Posterior vena cava (tissue), 2 donors: ENCODE measurements around the gene CALB2. TPM values are rescaled to one million over a fixed set of nuclear protein-coding genes. Genes with fewer than 3 reads are reported as not detected.

Experiments used
- DNase-seq: peaks from one replicate; pipeline ENCODE4 v3.0.0-alpha.2; 2020; ENCODE audit warnings: low spot score
- intact Hi-C, 2 donors: fragments of 100-400 bp; cut with DNase I; formaldehyde crosslinking; loops; one replicate each; pipeline versions ENCODE4 v1.14.1 to v1.14.2; 2022 to 2023
- total RNA-seq, 2 donors: library from RNA; stranded (reverse); fragmentation: NEBNext Ultra II Directional; extraction: Animal tissue kit (Norgen Biotek cat#: 25700); gene quantifications; one replicate each; pipeline ENCODE4 v1.2.1, GENCODE V29; 2021
- donor health status: DM: yes; HTN: yes; CAD: no.
- donor health status: DM: yes; HTN: yes; CAD: no.

Gene CALB2
- total RNA-seq, 2 donors from 2014 or later = 0.62 to 1.2 TPM

- intact Hi-C loops = loop anchor here (5.0 to 10.0 kb wide), 2 partner anchors 89 to 201 kb away; no protein-coding TSS in a partner anchor
- peak; percentile 50 for DNase-seq
Measured at GRCh38 chr16:71413341-71413740, 54.8 kb downstream of the CALB2 start.

DNA sequence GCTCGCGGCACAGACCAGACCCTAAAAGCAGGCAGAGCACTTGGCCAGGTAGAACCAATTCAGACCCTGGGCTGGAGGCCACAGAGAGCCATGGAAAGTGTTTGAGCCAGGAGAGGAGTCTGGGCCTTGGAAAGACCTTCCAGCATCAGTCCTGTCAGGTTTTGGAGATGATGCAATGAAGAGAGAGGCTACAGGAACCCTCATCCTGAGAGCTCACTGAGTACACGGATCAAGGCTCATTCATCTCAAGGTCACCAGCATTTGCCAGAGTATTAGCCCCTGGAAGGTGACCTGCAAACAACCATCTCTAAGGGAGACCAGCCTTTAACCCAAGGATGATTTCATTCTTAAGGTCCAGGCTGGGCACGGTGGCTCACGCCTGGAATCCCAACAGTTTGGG, 55.5 kb downstream of the CALB2 start:
- intact Hi-C loops = loop anchor here (2.0 to 10.0 kb wide), 3 partner anchors 85 to 201 kb away; no protein-coding TSS in a partner anchor

GRCh38 chr16:71421911-71422310, 63.4 kb downstream of the CALB2 start:
- intact Hi-C loops = no loop called here
- DNase-seq = peak; percentile 54

More for the DNA sequence above, 55.5 kb downstream of the CALB2 start:
- DNase-seq = peak; percentile 43

GRCh38 chr16:71423016-71423415, 64.5 kb downstream of the CALB2 start:
- intact Hi-C loops = no loop called here
- DNase-seq = no peak

DNA sequence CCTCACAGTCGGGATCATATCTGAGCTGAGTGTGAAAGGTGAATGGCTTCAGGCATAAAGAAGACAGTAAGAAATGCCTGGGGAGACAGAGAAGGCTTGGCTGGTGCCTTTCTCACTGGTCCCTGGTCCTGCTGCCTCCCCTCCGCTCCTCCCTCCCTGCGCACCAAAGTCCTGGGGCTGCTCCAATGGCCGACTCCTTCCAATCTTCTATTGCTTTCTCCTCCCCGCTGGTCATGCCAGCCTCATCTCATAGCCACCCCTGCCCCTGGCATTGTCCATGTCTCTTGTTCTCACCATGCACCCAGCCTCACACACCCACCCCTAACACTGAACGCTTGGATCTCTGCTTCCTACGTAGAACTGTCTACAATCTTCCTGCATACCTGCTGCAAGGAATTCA, 65.3 kb downstream of the CALB2 start:
- intact Hi-C loops = no loop called here
- DNase-seq = peak; percentile 56

GRCh38 chr16:71424626-71425025, 66.1 kb downstream of the CALB2 start:
- DNase-seq = peak; percentile 38
- intact Hi-C loops = no loop called here

DNA sequence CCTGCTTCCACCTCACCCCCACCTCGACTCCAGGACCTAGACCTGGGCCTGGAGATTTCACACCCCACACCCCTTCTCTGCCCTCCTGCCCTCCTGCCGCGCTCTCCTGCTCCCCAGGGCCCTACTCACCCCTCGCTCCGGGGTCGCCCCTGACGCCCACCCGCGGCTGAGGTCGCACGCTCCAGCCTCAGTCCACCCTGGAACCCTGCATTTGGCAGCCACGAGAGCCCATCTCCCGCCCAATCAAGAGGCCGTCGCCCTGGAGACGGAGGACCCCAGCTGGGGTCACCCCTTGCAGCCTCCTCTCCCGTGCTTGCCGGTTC, 67.2 kb downstream of the CALB2 start:
- intact Hi-C loops = no loop called here
- peak; percentile 35 for DNase-seq

DNA sequence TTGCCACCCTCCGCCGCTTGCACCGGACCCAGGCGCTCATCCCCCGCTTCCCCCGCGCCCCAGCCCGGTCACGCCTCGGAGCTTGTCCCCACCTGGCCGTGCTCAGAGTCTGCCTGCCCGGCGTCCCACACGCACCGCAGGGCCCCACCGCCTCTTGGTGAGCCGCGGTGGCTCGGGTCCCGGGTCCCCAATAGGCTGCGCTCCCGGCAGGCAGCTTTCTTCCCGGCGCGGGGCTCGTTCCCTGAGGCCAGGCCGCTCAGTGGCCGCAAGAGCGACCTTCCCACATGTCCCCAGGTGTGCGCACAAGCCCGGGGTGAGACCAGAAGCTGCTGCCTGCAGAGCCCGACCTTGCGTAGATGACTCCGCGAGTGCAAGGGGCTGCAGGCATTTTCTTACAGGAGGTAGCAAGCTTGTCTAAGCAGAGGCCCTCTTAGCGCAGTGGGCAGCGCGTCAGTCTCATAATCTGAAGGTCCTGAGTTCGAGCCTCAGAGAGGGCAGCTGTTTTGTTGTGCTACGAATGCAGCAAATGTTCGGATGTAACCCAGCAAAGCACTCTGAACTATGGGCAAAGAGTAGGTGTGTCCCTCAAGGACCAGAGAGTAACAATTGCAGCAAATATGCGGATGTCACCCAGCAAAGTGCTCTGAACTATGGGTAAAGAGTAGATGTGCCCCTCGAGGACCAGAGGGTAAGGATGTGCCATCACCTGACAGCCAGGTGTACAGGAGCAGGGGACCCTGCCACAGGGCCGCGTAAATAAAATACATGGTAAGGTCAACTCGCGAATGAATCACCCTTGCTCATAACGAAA, 67.8 kb downstream of the CALB2 start:
- peak; percentile 67 for DNase-seq
- intact Hi-C loops = no loop called here

GRCh38 chr16:71426880-71427615, 68.5 kb downstream of the CALB2 start:
- DNase-seq = peak; percentile 28
- intact Hi-C loops = no loop called here

- DNase-seq = no peak
Measured at GRCh38 chr16:71428385-71428784, 69.9 kb downstream of the CALB2 start.

GRCh38 chr16:71428883-71429282, 70.4 kb downstream of the CALB2 start:
- no peak for DNase-seq
- intact Hi-C loops = no loop called here

More at GRCh38 chr16:71428385-71428784, 69.9 kb downstream of the CALB2 start:
- intact Hi-C loops = no loop called here

GRCh38 chr16:71429581-71429980, 71.1 kb downstream of the CALB2 start:
- intact Hi-C loops = no loop called here
- no peak for DNase-seq

- no peak for DNase-seq
- intact Hi-C loops = no loop called here
Measured at GRCh38 chr16:71430744-71431143, 72.2 kb downstream of the CALB2 start.

DNA sequence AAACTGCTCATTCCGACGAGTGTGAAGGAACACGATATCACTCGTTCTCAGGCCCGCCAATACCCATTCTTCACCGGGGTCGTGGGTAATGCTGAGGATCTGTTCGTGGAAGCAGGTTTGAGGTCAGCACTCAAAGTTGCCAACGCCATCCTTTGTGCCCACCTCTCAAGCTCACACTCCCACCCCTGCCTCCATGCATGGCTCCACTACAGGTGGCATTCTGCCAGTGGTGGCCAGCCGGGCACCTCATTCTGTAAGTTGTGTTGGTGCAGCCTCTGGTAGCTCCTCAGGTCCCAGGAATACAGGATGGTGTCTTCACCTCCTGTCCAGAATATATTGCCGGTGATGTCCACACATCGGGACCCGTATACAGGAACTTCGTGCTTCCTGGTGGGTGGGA, 72.7 kb downstream of the CALB2 start:
- DNase-seq = peak; percentile 70
- intact Hi-C loops = no loop called here

DNA sequence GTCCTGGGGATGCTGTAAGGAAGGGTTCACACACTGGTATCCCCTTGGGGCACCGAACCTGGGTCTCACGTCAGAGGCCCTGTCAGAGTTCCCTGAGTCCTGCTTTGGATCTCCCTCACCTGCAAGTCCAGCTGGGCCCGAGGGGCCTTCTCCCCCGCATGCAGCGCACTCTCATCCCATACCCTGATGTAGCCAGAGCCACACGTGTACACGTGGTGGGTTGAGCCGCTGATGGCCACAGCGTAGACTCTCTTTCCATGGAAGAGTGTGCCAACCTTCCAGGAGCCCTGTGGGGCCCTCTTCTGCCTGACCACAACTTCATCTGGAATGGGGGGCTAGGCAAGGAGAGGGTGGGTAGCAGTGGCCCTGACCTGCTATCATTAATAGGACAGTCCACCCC, 73.5 kb downstream of the CALB2 start:
- intact Hi-C loops = no loop called here
- peak; percentile 51 for DNase-seq

GRCh38 chr16:71432906-71433305, 74.4 kb downstream of the CALB2 start:
- DNase-seq = peak; percentile 45
- intact Hi-C loops = no loop called here

- peak; percentile 65 for DNase-seq
- intact Hi-C loops = no loop called here
Measured at GRCh38 chr16:71436473-71436872, 78.0 kb downstream of the CALB2 start.

GRCh38 chr16:71439523-71439922, 81.0 kb downstream of the CALB2 start:
- DNase-seq = no peak
- intact Hi-C loops = no loop called here
